Tibial nerve (tissue), 4 donors: ENCODE results near the gene USP3. TPM values are rescaled to one million over a fixed set of nuclear protein-coding genes. Genes with fewer than 3 reads are reported as not detected.

Experiments
- DNase-seq, 2 donors: peaks; one replicate each; pipeline ENCODE4 v3.0.0-alpha.2; 2019; ENCODE audit warnings: low spot score in 2 of 2
- H3K27ac ChIP-seq, 4 donors: fragments of 200-600 bp; sonication (generic) in 3 of 4; one replicate each; pipeline ENCODE4 v1.5.1; 2017 to 2019; ENCODE audit warnings: mild to moderate bottlenecking in 1 of 4
- H3K27me3 ChIP-seq, 2 donors: fragments of 200-600 bp; sonication (generic) in 1 of 2; one replicate each; pipeline versions ENCODE4 v1.5.1 to v1.6.0; 2017 to 2019
- H3K36me3 ChIP-seq, 3 donors: fragments of 200-600 bp; sonication (generic); one replicate each; pipeline ENCODE4 v1.5.1; 2018 to 2019
- H3K4me1 ChIP-seq, 4 donors: fragments of 200-600 bp; sonication (generic) in 3 of 4; one replicate each; pipeline ENCODE4 v1.5.1; 2017 to 2019
- H3K4me3 ChIP-seq, 4 donors: fragments of 200-600 bp; sonication (generic) in 3 of 4; one replicate each; pipeline ENCODE4 v1.5.1; 2017 to 2019; ENCODE audit warnings: mild to moderate bottlenecking in 1 of 4, moderate library complexity in 1 of 4
- H3K9me3 ChIP-seq, 4 donors: fragments of 200-600 bp; sonication (generic) in 3 of 4; one replicate each; pipeline ENCODE4 v1.5.1; 2017 to 2019
- EP300 ChIP-seq, 2 donors: sonication (generic); formaldehyde crosslinking; IDR thresholded peaks; one replicate each; pipeline ENCODE4 v1.6.1; 2017; ENCODE audit warnings: antibody characterized with exemption in 2 of 2, mild to moderate bottlenecking in 1 of 2
- POLR2A ChIP-seq, 2 donors: fragments of 450-650 bp; IDR thresholded peaks; one replicate each; pipeline ENCODE4 v1.6.1; 2017; ENCODE audit warnings: antibody characterized with exemption in 2 of 2, mild to moderate bottlenecking in 2 of 2, moderate library complexity in 2 of 2
- WGBS, 2 donors: methylation state at CpG; one replicate each; pipeline ENCODE4 v1.1.5; 2018; 5-methylcytosine and 5-hydroxymethylcytosine counted together
- total RNA-seq, 4 donors: library from RNA; depleted of rRNA; stranded (reverse); fragments of >200 nt; gene quantifications; one replicate each; pipeline ENCODE4 v1.1.0, GENCODE V29; 2016
- TF ChIP-seq, protein P1 (sequence below), 5 experiments: fragments of 200-600 bp in 3 of 5; fragments of 450-650 bp in 2 of 5; sonication (generic) in 3 of 5; IDR thresholded peaks; one replicate each; pipeline ENCODE4 v1.5.1; 2016 to 2019; ENCODE audit warnings: antibody characterized with exemption in 5 of 5, mild to moderate bottlenecking in 3 of 5, moderate library complexity in 2 of 5

USP3 gene
- total RNA-seq, 4 donors from 2014 or later = 32.8 to 47.3 (median 38.3) TPM

DNA sequence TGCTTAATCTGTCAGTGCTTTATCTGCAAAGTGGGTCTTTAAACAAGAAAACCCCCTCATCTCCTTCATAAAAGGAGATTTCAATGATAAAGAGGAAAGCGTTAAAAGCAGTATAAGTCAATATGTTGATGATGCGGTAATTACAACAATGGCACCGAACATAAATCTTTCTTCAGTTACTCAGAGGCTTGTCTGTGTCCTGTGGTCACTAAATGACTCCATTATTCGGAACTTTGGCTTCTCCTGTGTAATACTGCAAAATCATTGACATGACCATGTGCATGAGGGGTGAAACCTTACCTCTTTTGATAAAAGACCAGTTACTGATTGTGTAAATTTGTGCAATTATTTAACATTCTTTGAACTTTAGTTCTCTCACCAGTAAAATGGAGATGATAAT is 4.8 kb upstream of the USP3 start:
- Histone ChIP-seq H3K9me3 (no peaks in the 10 kb centered on the region), H3K4me1 (peaks cover 0 to 54% (median 25%) of the 10 kb centered on the region in 4 donors), H3K27me3 (no peaks in the 10 kb centered on the region), H3K27ac (no peak overlapping the region), H3K4me3 (no peak overlapping the region), H3K36me3 (no peaks in the 10 kb centered on the region)
- WGBS, 2 donors = 83 to 85% methylated on average over 4 of the region's 4 CpGs
- DNase-seq = no peak
- TF ChIP-seq, protein P1, sequence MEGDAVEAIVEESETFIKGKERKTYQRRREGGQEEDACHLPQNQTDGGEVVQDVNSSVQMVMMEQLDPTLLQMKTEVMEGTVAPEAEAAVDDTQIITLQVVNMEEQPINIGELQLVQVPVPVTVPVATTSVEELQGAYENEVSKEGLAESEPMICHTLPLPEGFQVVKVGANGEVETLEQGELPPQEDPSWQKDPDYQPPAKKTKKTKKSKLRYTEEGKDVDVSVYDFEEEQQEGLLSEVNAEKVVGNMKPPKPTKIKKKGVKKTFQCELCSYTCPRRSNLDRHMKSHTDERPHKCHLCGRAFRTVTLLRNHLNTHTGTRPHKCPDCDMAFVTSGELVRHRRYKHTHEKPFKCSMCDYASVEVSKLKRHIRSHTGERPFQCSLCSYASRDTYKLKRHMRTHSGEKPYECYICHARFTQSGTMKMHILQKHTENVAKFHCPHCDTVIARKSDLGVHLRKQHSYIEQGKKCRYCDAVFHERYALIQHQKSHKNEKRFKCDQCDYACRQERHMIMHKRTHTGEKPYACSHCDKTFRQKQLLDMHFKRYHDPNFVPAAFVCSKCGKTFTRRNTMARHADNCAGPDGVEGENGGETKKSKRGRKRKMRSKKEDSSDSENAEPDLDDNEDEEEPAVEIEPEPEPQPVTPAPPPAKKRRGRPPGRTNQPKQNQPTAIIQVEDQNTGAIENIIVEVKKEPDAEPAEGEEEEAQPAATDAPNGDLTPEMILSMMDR (IDR thresholded peaks at IDR 0.05) = no peak
- no peak for TF ChIP-seq EP300 (IDR thresholded peaks at IDR 0.05)
- TF ChIP-seq POLR2A (IDR thresholded peaks at IDR 0.05) = no peak

GRCh38 chr15:63500265-63501250 is 3.8 kb upstream of the USP3 start:
- no peak for DNase-seq
- WGBS, 2 donors = 64 to 67% methylated on average over 8 of the region's 8 CpGs
- TF ChIP-seq EP300 (IDR thresholded peaks at IDR 0.05) (no peak), POLR2A (IDR thresholded peaks at IDR 0.05) (no peak)
- TF ChIP-seq, protein P1 (IDR thresholded peaks at IDR 0.05) = no peak
- Histone ChIP-seq H3K9me3 (no peaks in the 10 kb centered on the region), H3K27me3 (no peaks in the 10 kb centered on the region), H3K4me1 (peaks cover 0 to 54% (median 25%) of the 10 kb centered on the region in 4 donors), H3K27ac (peak overlapping the region; percentile 33 to 99 (median 96)), H3K4me3 (peak overlapping the region in 3 of 4 donors; percentile 29 to 42 (median 34)), H3K36me3 (no peaks in the 10 kb centered on the region)

DNA sequence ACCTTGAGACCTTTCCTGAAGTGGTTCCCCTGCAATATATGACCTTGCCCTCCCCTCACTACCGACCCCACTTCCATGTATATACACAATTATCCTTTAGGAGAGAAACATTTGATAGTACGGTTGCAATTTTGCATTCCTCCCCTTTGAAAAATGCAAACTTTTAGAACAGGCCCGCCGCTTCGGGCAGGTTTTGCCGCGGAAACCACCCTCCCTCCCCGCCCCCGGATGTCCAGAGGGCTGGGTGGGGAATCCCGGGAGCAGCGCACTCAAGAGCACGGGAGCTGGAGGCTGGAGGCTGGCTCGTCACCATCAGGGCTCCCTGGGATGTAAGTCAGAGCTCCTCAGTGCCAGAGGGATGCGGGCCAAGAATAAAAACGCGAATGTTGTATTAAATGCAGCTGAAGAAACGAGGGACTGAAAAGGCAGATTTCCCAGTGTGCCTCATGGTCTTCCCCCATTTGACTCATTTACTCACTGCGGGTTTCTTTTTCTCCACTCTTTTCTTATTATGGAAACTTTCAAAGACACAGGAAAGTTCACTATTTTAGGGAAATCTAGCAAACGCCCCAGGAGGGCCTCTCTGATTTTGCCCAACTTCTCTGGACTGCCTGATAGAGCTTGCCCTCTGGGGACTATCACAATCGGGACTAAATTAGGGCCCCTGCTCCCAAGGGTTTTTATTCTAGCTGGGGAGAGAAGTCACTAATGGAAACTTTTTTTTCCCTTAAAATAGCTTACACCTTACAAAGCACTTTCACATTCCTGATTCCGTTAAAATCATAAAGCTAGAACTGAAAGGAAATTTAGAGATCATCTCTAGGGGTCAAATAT is 2.9 kb upstream of the USP3 start:
- no peaks in the 10 kb centered on the region for H3K9me3 ChIP-seq
- 6% methylated on average over 21 of the region's 21 CpGs for WGBS, 2 donors
- H3K4me1 ChIP-seq = peaks cover 0 to 60% (median 32%) of the 10 kb centered on the region in 4 donors
- H3K27me3 ChIP-seq = no peaks in the 10 kb centered on the region
- TF ChIP-seq EP300 (IDR thresholded peaks at IDR 0.05) = peak in 1 of 2 donors; percentile 56
- TF ChIP-seq POLR2A (IDR thresholded peaks at IDR 0.05) = no peak
- TF ChIP-seq, protein P1 (IDR thresholded peaks at IDR 0.05) = no peak
- no peaks in the 10 kb centered on the region for H3K36me3 ChIP-seq
- H3K4me3 ChIP-seq = peak overlapping the region; percentile 2 to 42 (median 32)
- peak; percentile 54 to 67 for DNase-seq
- peak overlapping the region; percentile 87 to 99 (median 96) for H3K27ac ChIP-seq

DNA sequence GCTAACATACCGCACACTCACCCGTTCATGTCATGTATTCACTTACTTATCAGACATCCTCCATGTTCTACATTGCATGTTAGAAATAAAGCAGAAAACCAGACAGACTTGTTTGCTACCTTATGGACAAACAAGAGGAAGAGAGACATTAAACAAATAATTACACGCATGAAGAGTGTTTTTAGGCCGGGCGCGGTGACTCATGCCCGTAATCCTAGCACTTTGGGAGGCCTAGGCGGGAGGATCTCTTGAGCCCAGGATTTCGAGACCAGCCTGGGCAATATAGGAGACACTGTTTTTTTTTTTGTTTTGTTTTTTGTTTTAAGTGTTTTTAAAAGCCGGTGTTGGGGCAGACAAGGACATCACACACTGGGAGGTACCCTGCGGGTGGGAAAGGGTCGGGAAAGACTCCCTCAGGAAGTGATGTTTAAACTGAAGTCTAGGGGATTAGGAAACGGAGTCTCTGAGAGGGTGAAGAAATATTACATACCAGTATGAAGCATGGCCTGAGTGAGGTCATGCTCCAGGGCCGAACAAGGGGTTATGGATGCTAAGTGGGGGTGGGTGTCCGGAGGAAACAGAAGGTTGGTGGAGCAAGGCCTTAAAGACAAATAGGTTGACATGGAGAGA is 2.1 kb upstream of the USP3 start:
- peaks cover 0 to 60% (median 40%) of the 10 kb centered on the region in 4 donors for H3K4me1 ChIP-seq
- 72 to 74% methylated on average over 15 of the region's 15 CpGs for WGBS, 2 donors
- H3K4me3 ChIP-seq = no peak overlapping the region

More for the DNA sequence above, 2.1 kb upstream of the USP3 start:
- TF ChIP-seq EP300 (IDR thresholded peaks at IDR 0.05) = no peak
- TF ChIP-seq, protein P1 (IDR thresholded peaks at IDR 0.05) = no peak
- no peak for TF ChIP-seq POLR2A (IDR thresholded peaks at IDR 0.05)
- no peak for DNase-seq
- Histone ChIP-seq H3K36me3 (no peaks in the 10 kb centered on the region), H3K27me3 (no peaks in the 10 kb centered on the region), H3K9me3 (no peaks in the 10 kb centered on the region), H3K27ac (peak overlapping the region; percentile 87 to 99 (median 96))
